Ascending aorta (tissue), 2 donors: ENCODE data around the gene PTH2R. TPM values are rescaled to one million over a fixed set of nuclear protein-coding genes. Genes with fewer than 3 reads are reported as not detected.
A peak's percentile ranks its signal among the peaks of the same experiment; 100 is the strongest.

ENCODE experiments used
- DNase-seq, 2 donors: peaks; one replicate each; pipeline ENCODE4 v3.0.0-alpha.2; 2019; ENCODE audit warnings: low spot score in 2 of 2
- H3K27ac ChIP-seq, 2 donors: fragments of 200-600 bp; sonication (generic); one replicate each; pipeline ENCODE4 v1.5.1; 2016 to 2017; ENCODE audit warnings: mild to moderate bottlenecking in 1 of 2
- H3K27me3 ChIP-seq: fragments of 200-600 bp; sonication (generic); one replicate; pipeline ENCODE4 v1.5.1; 2017
- H3K36me3 ChIP-seq, 2 donors: fragments of 200-600 bp; sonication (generic); one replicate each; pipeline ENCODE4 v1.5.1; 2016
- H3K4me1 ChIP-seq, 2 donors: fragments of 200-600 bp; sonication (generic); one replicate each; pipeline ENCODE4 v1.5.1; 2016 to 2017; ENCODE audit warnings: mild to moderate bottlenecking in 1 of 2
- H3K4me3 ChIP-seq, 2 donors: fragments of 200-600 bp; sonication (generic); one replicate each; pipeline ENCODE4 v1.5.1; 2016 to 2017; ENCODE audit warnings: mild to moderate bottlenecking in 1 of 2
- H3K9me3 ChIP-seq, 2 donors: fragments of 200-600 bp; sonication (generic); one replicate each; pipeline ENCODE4 v1.5.1; 2016
- intact Hi-C: fragments of 100-400 bp; cut with DNase I; formaldehyde crosslinking; loops from one replicate; pipeline ENCODE4 v1.15.1; 2023
- total RNA-seq: library from RNA; depleted of rRNA; stranded (reverse); fragments of >200 nt; gene quantifications from one replicate; pipeline ENCODE4 v1.1.0, GENCODE V29; 2016
- TF ChIP-seq, protein P1 (sequence below), 3 experiments: fragments of 200-600 bp in 2 of 3; fragments of 450-650 bp in 1 of 3; sonication (generic) in 2 of 3; IDR thresholded peaks; one replicate each; pipeline ENCODE4 v1.5.1; 2016 to 2019; ENCODE audit warnings: antibody characterized with exemption in 3 of 3, mild to moderate bottlenecking in 1 of 3, moderate library complexity in 1 of 3

Gene PTH2R, protein sequence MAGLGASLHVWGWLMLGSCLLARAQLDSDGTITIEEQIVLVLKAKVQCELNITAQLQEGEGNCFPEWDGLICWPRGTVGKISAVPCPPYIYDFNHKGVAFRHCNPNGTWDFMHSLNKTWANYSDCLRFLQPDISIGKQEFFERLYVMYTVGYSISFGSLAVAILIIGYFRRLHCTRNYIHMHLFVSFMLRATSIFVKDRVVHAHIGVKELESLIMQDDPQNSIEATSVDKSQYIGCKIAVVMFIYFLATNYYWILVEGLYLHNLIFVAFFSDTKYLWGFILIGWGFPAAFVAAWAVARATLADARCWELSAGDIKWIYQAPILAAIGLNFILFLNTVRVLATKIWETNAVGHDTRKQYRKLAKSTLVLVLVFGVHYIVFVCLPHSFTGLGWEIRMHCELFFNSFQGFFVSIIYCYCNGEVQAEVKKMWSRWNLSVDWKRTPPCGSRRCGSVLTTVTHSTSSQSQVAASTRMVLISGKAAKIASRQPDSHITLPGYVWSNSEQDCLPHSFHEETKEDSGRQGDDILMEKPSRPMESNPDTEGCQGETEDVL
- total RNA-seq = not detected

DNA sequence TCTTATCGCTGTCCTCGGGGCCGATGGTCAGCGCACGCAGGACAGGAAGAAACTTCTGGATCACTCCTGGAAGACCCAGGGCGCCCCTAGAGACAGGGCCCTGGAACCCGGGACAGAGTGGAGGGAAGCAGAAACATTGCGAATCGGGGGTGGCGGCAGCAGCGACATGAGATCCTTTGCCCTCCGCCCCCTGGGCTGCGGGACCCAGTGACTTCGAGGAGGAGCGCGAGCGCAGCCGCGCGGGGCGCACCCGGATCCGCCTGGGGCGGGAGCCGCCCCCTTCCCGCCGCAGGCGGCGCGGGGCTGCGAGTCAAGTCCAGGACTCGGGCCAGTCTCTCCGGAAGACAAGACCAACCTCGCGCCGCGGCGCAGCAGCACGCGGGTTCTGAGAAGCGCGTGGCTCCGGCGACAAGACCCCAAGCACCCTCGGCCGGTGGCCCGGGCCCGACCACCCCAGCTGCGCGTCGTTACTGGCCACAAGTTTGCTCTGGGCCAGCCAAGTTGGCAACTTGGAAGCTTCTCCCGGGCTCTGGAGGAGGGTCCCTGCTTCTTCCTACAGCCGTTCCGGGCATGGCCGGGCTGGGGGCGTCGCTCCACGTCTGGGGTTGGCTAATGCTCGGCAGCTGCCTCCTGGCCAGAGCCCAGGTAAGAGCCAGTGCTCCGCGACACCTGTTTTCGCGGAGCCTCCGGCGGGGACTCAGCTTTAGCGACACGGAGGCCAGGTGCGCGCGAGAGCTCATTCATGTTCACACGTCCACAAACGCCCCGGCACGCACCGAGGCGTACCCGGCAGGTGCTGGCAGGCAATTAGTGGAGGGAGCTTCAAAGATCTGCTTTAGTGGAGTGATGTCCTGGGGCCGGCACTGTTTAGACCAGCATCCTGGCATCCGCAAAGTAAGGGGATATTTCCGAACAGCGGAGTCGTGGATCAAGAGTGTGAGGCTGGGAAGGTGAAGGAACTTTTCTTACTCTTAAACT, at the start of gene PTH2R:
PTH2R (plus strand) TSS at position 319 of the 978 bp plus-strand sequence; CDS start at position 571, 252 bp downstream.
- no peak within 1 kb of the TSS for H3K27ac ChIP-seq
- intact Hi-C loops = no loop called here
- TF ChIP-seq, protein P1, sequence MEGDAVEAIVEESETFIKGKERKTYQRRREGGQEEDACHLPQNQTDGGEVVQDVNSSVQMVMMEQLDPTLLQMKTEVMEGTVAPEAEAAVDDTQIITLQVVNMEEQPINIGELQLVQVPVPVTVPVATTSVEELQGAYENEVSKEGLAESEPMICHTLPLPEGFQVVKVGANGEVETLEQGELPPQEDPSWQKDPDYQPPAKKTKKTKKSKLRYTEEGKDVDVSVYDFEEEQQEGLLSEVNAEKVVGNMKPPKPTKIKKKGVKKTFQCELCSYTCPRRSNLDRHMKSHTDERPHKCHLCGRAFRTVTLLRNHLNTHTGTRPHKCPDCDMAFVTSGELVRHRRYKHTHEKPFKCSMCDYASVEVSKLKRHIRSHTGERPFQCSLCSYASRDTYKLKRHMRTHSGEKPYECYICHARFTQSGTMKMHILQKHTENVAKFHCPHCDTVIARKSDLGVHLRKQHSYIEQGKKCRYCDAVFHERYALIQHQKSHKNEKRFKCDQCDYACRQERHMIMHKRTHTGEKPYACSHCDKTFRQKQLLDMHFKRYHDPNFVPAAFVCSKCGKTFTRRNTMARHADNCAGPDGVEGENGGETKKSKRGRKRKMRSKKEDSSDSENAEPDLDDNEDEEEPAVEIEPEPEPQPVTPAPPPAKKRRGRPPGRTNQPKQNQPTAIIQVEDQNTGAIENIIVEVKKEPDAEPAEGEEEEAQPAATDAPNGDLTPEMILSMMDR (IDR thresholded peaks at IDR 0.05) = no peak
- DNase-seq = no peak
- H3K9me3 ChIP-seq = no peaks in the 10 kb centered on the region
- H3K4me1 ChIP-seq = peaks cover 0 to 5% of the 10 kb centered on the region in 2 donors
- H3K27me3 ChIP-seq = no peaks in the 10 kb centered on the region
- no peaks in the 10 kb centered on the region for H3K36me3 ChIP-seq
- peak within 1 kb of the TSS; percentile 34 to 39 for H3K4me3 ChIP-seq

DNA sequence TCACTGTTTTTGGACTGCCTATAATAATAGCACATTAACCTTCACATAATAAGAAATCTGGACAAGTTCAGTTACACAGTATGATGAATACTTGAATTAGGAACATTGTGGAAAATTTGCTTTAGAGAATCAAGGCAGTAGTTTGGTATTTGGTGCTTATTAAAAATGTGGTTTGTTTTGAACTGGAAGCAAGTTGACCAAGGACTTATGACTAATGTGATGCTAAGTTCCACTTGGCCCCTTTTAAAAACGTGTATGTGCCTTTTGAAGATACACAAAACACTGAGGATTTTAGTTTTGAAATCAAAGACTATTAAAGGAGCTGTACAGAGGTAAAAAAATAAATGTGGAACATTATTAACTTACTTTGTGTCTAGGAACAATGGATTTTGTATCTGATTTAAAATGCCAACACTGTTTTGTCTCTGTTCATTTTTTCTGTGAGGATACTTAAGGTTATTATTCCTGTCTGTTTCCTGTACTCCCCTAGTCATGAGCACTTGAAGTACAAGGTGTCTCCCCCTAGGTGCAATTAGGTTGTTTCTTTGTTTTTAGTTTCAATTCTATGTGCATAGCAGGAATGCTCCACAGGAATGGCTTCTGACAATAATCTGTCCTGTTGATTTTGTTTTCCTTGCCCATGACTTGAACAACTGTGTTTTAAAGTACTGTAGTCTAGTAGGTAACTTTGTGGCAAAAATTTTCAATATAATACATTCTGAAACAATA, 49.6 kb upstream of the PTH2R start:
- DNase-seq = no peak
- H3K9me3 ChIP-seq = no peaks in the 10 kb centered on the region
- H3K36me3 ChIP-seq = peaks cover 23 to 33% of the 10 kb centered on the region in 2 donors
- TF ChIP-seq, protein P1 (IDR thresholded peaks at IDR 0.05) = no peak
- intact Hi-C loops = no loop called here
- H3K4me1 ChIP-seq = no peaks in the 10 kb centered on the region
- no peaks in the 10 kb centered on the region for H3K27me3 ChIP-seq
- H3K4me3 ChIP-seq = no peak overlapping the region
- no peak overlapping the region for H3K27ac ChIP-seq

DNA sequence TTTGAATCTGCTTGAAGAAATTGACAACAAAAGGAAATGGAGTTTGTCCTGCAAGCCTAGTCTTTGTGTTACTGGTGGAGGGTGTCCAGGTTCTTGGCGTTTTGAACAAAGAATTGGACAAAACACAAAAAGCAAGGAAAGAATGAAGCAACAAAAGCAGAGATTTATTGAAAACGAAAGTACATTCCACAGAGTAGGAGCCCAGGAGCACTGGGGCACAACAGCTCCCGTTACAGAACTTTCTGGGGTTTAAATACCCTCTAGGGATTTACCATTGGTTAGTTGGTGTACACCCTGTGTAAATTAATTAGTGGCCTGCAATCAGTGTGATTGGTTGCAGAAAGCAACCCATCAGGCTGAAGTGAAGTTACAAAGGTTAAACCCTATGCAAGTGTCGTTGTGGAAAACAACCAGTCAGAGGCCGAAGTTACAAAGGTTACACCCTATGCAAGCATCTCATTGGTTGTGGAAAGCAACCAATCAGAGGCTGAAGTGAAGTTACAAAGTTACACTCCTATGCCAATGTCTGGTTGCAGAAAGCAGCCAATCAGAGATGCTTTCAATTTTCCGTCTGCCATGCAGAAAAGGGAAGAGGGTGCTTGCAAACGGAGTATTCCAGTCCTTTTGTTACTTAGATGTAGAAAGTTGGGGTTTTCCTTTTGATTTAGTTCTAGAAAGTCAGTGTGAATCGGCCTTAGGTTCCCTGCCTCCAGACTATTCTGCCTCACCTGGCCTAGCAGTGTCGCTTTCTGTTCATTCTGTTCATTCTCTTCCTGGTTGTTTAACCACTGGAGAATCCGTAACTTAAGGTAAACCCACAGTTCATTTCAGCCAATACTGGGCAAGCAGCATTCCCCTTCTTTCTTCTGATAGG, 47.6 kb upstream of the PTH2R start:
- TF ChIP-seq, protein P1 (IDR thresholded peaks at IDR 0.05) = no peak
- Histone ChIP-seq H3K4me1 (no peaks in the 10 kb centered on the region), H3K4me3 (peak overlapping the region in 1 of 2 donors; percentile 21), H3K36me3 (peaks cover 7 to 13% of the 10 kb centered on the region in 2 donors), H3K27ac (no peak overlapping the region), H3K27me3 (no peaks in the 10 kb centered on the region), H3K9me3 (no peaks in the 10 kb centered on the region)
- no peak for DNase-seq
- intact Hi-C loops = no loop called here

DNA sequence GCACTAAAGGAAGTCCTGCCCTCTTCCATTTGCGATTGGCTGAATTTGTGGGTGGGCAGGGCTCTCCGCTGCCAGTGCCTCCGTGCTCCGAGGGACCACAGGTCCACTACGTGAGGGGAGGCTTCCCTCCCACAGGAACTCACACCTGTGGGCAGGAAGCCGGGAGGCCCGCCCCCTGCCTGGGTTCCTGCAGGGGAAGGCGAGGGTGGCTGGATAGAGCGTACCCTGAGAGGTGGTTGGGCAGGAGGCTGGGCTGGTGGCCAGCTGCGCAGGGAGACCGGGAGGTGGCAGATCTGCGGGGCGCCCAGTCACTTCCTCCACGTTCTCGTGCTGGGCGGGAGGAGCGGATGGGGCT, 47.0 kb upstream of the PTH2R start:
- H3K4me1 ChIP-seq = no peaks in the 10 kb centered on the region
- H3K9me3 ChIP-seq = no peaks in the 10 kb centered on the region
- TF ChIP-seq, protein P1 (IDR thresholded peaks at IDR 0.05) = no peak
- H3K4me3 ChIP-seq = no peak overlapping the region
- intact Hi-C loops = no loop called here
- H3K27me3 ChIP-seq = no peaks in the 10 kb centered on the region
- no peak overlapping the region for H3K27ac ChIP-seq
- DNase-seq = no peak
- H3K36me3 ChIP-seq = peaks cover 3 to 9% of the 10 kb centered on the region in 2 donors
